Measurements from ENCODE around the gene JMJD7.

JMJD7 gene

DNA sequence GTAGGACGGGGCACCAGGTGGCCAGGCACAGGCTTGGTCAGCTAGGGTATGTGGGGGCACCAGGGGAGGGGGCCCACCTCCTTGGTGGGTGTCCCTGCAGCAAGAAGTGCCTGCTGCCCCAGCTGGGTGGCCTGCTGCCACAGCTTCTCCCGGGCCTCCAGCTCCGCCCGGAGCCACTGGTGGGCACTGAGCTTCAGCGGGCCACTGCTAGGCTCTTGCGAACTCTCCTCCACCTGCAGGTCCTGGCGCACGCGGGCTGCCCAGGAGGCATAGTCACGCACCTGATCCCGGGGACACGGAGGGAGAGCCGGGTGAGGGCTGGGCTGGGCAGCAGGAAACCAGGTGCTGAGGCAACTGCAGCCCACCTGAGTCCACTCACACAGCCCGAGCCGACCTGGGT lies 40.4 kb downstream of the JMJD7 start:
- DNase-seq, result no peak

DNA sequence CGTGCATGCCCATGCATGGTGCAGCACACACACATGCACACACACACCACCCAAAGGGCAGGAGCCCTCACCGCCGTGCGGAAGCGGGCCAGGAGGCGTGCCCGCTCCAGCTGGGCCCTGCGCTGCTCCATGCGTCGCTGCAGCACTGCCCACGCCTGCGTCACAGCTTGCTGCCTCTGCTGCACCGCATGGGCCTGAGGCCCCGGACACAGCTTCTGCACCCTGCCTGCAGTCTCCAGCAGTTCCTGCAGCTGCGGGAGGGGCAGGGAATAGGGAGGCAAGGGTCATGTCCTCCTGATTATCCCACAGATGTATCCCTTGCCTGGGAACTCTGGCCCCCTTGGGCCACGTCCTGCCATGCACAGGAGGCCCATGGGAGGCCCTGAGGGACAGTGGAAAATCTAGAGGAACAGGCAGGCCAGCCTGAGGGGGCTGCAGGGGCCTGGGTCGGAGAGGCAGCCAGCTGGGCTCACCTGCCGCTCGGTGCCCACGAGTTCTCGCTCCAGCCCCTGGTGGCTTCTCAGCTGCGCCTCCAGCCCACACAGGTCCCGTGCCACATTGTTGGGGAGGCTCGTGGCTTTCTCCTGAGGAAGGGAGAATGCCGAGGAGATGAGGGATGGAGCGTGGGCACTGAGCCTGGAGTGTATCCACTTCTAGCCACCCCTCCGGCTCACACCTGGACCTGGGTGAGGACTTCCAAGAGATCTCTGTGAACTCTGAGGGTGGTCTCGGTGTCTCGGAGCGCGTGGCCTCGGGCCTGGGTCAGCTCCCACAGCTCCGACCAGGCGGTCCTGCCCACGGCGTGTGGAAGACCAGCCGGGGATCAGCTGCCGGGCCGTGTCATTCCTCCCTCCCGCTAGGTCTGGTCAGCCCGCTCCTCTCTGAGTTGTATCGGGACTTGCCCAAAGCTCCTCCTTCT lies 42.1 kb downstream of the JMJD7 start:
- DNase-seq, result no peak

DNA sequence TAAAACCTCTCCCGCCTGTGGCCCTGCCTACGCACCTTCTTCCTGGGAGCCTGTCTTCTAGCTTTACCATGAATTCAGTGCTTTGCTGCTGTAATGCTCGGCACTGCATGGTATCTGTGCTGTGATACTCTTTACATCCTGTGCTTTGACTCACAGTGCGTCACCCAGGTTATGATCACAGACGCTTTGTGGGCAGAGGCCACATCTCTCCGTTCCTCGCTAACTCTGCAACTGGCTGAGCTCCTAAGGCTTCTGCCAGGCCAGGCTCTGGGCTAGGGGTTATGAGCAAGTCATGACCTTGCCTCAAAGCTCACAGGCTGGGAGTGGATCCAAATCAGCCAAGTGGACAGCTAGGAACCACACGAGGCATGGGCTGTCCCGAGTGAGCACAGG lies 42.8 kb downstream of the JMJD7 start:
- DNase-seq, result no peak

DNA sequence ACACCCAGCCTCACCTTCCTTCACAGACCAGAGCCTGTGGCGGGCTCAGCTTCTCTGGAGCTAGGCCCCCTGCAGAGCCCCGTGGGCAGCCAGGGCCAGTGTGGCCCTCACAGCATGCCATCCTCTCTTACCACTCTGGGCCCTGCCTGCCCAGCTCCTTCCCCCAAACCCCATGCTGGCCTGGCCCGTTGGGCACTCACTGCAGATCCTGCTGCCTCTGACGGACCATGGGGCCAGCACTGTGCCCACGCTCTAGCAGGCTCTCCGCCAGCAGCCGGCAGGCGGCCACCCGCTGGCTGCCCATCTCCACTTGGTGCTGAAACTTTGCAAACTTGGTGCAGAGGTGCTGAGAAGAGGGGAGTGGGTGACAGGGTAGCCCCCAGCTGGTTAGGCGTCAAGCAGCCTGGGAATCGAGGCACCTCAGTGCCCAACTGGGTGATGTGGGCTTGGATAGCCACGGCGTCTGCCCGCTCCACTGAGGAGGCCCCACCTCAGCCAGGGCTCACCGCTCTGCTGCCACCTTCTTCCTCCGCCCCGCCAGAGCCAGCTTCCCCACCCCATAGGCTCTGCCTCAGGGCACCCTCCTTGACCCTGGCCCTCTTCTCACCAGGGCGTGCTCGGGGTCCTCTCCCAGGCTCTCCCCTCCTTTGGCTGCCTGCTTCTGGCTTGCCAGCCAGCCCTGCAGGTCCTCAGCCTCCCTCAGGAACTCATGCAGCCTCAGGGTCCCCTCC lies 43.4 kb downstream of the JMJD7 start:
- no peak for DNase-seq

DNA sequence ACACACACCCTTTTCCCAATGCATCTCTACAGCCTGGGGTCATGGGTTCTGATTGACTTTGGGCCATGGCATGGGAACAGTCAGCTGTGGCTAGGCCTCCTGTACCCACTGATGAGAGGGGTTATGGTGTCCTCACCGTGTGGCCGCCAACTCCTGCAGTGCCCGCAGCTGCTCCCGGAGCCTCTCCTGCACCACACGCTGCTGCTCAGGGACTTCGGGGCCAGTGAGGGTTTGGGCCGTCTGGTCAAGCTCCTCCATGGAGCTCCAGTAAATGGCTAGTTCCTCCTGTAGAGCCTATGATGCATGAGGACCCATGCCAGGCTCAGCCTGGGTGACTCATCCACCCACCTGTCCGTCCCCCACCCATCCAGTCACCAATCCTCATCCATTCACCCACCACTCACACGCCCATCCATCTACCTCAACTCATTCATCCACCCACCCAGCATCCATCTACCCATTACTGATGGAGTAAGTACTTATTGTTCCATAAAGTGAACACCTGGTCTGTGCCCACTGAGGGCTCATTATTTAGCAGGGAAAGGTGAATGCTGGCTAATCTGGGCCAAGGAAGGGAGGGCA lies 44.4 kb downstream of the JMJD7 start:
- DNase-seq, result no peak

DNA sequence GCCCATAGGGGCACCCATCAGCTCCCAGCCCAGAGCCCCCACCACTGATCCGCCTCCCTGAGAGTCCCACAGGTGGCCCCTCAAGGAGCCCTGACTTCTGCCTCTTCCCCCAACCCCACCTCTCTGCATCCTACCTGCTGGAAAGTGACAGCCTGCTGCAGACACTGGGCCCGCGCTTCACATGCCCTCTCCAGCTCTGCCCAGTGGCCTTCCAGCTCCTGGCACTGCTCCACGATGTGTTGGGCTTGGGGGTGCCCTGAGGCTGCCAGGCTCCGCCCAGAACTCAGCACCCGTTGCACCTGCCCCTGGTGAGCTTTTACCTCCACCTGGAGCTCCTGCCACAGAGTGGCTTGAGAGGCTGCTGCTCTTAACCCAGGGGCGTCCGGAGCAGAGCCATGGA lies 45.8 kb downstream of the JMJD7 start:
- DNase-seq, result peak; percentile 60

DNA sequence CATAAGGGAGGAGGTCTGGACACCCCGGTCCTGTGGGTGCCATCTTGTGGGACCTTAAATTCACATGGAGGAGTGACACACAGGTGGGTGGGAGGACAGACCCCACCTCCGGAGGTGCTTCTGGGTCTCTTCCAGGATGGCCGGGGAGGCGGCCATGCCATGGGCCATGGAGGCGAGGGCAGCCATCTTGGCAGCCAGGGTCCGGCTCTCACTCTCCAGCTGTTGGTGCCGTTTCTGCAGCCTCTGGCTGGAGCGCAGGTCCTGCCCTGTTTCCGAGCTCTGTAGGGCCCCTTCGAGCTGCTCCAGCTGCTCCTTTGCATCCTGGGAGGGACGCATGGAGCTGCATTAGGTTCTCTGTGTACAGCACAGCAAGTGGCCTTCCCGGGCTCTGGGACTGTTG lies 46.8 kb downstream of the JMJD7 start:
- no peak for DNase-seq

DNA sequence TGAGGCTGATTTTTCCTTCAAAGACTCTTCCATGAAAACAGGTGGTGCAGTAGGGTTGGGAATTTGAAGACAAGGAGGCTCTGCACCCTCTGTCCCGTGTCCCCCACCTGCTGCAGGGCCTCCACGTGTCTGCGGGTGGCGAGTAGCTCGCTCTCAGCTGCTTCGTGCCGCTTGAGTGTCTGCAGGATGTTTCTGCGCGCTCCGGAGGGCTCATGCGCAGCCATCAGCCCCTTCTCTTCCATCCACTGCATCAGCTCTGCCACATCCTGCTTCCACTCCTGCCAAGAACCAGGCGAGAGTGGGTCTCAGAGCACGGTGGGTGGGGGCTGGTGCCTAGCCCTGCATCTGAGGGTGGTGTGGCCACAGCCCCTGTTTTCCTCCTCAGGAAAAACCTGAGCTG lies 48.1 kb downstream of the JMJD7 start:
- no peak for DNase-seq

DNA sequence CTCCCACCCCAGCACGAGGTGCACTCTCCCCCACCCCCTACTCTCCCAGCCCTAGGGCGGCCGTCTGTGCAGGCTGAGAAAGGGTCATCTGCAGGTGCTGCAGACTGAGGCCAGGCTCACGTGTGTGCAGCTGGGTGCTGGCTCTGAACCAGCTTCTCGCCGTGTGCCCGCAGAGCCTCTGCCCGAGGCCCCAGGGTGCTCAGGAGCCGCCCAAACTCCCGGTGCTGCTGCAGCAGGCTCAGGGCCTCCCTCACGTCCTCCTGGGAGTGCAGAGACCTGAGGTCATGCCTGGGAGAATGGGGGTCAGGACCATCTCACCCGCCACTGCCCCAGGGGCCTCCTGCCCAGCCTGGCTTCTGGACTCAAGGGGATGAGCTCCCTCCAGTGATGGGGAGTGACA lies 48.8 kb downstream of the JMJD7 start:
- DNase-seq, result no peak

DNA sequence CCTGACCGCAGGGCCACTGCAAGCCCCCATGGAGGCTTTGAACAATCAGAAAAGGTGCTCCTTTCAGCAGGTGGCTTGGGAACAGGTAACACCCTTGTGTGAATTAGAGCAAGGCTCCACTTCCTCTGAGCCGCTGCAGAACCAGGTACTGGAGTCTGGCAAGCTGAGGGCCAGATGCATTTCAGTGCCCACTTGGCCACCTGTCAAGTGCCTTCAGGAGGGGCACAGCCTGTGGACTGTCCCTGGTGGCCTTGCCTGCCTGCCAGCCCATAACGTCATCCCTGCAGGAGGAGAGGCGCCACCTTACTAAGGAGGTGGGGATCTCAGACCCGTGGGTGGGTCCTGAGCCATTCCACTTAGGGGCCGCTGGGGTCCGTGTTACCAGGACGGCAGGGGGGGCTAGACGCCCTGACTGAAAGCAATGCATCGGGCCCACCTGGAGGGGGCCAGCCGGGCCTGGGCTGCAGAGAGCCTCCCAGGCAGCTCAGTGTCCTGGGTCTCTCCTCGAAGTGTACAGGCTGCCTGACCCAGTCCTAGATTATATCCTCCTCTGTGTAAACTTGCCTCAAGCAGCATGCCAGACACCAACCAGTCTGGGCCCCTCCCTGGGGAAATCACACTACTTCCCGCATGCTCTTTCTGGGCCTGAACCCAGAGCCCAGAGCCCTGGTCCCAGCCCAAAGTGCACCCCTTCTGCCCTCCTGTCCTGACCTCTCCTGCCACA lies 49.9 kb downstream of the JMJD7 start:
- peak; percentile 35 for DNase-seq

DNA sequence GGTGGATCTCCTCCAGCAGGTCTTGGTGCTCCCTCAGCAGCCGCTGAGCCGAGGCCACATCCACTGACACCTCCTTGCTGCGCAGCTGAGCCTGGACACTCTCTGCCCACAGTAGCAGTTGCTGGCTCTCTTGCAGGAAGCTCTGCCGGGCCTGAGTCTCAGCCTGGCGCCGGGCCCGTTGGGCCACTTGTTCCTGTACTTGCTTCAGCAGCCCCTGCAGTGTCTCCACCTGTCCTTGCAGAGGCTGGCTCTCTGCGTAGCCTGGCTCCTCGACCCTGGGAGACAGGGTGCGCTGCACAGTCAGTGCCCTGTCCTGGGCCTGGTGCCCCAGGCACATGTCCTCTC lies 50.4 kb downstream of the JMJD7 start:
- peak; percentile 13 for DNase-seq

DNA sequence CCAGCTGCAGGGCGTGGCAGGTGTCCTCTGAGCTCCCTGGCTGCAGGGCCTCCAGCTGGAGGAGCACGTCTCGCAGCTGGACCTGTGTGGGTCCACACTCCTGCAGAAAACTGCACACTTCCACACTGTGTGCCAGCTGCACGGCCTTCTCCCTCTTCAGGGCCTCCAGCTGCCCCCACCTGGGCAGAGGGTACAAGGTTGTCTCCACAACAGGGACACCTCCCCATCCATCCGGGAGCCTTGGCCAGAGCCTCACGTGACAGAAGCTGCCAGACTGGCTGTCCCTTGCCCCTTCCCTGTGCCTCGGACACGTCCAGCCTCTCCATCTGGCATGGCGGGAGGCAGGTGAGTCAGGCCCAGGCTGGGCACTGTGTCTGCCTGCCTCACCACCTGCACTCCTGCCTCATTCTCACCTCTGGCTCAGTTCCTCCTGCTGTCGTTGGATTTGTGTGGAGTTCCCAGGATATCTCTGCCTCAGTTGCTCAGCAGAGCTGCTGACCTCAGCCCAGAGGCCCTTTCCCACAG lies 51.5 kb downstream of the JMJD7 start:
- no peak for DNase-seq

DNA sequence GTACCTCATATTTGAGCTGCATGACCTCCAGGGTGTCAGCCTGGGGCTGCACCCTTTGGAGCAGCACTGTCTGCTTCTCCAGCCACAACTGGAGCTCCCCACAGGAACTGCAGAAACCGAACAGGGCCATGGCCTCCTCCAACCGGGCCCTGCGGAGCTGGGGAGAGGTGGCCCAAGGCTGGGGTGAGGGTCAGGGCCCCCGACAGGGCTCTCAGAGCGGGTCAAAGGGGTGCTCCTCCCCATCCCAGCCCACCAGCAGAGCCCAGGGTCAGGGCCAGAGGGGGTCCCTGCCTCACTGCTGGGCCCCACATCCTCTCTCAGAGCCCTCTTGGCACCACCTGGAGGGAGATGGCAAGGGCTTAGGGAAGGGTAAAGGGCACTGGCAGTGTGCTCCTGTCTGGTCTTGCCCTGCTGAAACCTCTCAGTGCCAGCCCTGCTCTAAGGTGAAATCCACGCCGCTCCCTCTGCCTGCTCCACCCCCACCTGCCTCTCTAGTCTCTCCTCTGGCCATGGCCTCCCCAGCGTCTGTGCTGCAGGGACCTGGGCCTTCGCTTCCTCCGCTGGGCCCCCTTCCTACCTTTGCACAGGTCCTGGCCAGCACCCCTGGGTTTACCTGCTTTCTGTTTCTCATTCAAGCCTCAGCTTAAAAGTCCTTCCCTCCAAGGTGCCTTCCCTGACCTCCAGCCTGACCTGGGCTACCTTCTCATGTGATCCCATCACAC lies 52.4 kb downstream of the JMJD7 start:
- DNase-seq, result no peak

DNA sequence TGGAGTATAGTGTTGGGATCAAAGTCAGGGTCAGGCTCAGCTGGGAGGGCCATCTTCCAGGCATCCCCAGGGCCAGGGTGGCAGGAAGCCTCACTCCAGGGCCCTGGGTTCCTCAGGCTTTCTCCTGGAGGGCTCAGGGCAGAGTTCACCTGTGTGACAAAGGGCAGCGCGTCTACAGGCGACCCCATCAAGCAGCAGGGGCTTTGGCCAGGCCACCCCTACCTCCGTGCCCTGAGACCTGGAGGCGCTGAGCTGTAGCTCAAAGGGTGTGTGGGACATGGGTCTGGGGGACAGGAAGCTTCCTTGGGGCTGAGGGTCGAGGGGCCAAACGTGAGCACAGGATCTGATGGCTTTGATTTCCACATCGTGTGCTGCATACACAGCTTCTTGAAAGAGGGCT lies 53.2 kb downstream of the JMJD7 start:
- DNase-seq, result no peak

DNA sequence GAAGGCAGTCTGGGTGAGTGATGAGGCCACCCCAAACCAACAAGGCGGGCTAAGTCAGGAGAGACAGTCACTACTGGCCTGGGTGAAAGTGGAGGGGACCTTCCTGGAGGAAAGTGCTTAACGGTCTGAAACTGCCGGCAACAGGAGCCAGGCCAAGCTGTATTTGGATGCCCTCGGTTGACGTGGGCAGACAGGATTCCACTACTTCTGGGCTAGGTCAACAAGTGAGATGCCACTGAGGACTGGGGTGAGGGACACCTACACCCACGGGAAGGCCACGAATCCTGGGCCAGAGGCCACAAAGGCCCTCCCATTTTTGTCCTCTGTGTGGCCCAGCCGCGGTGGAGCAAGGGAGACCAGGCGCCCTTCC lies 53.6 kb downstream of the JMJD7 start:
- no peak for DNase-seq

DNA sequence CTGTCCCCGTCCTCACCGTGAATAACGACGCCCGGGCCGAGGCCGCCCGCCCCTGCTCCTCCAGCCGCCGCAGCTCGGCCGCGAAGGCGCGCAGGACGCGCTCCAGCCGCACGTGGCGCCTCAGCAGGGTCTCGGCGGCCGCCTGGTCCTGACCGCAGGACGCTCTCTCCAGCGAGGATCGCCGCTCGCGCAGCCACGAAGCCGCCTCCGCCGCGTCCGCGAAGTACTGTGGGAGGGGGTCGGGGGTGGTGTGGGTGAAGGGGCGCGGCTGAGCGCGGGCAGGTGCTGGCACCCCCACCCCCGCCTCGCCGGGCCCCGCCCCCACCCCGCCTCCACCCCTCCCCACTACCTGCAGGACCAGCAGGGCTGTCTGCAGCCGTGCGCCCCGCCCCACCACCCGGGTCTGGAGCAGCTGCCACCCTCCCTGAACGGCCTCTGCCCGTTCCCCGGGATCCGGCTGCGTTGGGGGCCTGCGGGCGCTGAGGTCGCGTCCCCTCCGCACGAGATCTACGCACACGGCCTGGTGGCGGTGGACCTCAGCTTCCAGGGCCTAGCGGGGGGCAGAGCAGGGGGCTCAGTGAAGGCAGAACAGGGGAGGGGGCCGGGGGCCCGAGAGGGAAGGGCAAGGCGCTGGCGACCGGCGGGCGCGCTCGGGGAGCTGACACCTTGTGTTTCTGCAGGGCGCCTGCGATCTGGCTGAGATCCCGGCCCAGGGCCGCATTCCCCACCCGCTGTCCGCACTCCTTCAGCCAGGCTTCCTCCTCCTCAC lies 54.2 kb downstream of the JMJD7 start:
- DNase-seq, result no peak

DNA sequence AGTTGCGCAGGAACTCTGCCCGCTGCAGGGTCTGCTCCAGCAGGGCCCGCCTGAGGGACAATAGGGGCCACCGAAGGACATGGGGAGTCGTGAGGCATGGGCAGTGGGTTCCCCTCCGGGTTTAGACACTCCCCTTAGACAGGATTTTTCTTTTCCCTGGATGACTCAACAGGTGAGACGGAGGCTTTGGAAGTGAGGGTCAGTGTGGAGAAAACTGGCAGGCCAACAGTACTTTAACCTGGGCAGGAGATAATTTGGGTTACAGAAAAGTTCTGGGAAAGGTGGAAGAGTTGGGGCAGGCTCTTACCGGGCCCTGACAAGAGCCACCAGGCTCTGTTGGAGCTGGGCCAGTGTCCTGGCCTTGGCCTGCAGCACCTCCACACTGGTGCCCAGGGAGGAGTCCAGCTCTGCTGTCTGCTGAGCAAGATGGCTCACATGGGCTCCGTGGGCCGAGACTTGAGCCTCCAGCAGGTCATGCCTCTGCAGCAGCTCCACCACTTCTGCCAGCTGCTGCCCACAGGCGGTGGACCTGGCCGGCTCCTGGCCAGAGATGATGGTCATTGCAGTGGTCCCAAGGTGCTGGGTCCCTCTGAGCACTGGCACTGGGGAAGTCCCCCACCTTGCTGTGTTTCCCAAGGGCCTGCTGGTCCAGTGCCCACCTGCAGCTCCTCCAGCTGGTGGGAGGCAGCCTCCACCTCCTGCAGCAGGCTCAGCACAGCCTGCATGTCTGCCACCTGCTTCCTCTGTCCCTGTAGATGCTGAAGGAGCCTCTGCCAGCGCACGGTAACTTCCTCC lies 55.0 kb downstream of the JMJD7 start:
- peak; percentile 10 for DNase-seq

DNA sequence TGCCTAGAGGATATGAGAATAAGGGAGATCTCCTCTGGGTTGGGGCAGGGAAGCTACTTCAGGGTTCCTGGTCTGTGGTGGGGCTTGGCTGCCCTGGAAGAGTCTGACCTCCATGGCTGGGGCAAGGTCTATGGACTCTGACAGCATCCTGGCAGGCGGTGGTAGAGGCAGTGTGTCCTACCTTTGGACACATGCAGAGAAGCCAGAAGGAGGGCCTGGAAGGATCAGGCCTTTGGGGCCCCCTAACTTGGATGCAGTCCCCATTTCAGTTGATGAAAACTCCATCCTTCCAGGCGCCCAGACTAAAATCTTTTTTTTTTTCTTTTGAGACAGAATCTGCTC lies 55.6 kb downstream of the JMJD7 start:
- no peak for DNase-seq

DNA sequence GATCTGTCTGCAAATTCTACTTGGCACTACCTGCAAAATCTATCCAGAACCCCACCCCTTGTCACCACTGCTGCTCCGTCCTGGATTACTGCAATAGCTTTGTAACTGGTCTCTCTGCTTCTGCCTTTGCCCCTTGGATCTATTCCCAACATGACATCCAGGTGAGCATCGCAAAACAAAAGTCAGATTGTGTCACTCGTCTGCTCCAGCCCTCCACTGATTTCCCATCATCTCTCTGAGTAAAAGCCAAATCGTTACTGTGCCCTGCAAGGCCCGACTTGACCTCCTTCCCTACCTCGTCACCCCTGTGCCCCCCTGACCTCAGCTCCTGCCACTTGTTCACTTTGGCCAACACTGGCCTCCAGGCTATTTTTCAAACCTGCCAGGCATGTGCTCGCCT lies 56.6 kb downstream of the JMJD7 start:
- DNase-seq, result no peak

DNA sequence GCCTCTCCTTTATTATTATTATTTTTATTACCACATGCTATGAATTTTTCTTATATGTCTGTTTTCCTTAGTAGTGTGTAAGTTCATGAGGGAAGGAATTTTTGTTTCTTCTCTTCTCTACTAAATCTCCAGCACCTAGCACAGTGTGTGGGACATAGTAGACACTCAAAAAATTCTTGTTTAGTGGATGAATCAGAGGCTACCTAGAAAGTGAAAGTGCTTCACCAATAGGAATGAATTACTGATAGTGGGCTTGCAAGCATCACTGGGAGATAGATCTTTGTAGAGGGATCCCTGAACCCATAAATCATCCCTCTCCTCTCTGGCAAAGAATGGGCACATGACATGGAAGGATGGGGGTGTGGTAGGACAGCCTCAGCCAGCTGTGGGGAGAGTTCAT lies 57.4 kb downstream of the JMJD7 start:
- DNase-seq, result no peak

DNA sequence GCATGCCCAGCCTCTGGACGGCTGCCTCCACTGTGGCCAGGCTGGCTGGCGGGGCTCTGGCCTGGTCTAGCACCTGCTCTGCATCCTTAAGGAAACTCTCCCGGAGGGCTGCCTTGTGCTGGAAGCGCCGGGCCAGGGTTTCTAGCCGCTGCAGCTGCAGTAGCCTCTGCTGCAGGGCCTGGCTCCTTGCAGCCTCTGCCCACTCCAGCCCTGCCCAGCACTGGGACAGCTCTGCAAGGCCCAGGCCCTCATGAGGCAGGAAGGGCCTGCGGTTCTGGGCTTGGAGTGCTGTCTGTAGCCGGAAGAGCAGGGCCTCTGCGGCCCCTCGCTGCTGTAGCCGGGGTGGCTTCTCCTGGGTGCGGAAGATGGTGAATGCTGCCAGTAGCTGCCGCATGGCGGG lies 57.9 kb downstream of the JMJD7 start:
- DNase-seq, result no peak

All from NCI-H510A treated with DMSO at 0.1 percent for 48 hours (cell line).